ENCODE results near the gene HSD17B2.

The HSD17B2 gene

DNA sequence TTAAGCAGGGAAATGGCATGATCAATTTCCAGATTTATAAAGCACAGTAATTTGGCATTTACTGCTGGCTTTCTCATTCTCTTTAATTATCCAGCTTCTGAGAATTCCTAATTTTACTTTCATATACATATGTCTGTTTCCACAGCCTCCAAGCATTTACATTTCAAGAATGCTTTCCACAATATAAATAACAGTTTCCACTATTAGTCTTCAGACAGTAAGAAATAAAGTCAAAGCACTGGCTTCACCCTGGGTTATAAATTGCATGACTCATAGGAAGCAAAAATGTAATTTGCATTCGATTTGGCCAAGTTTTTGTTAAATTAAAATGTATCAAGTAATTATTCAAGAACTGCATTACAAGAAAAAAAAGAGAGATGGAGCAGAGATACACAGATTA, 81.5 kb downstream of the HSD17B2 start:
- no peaks in the 10 kb centered on the region for H3K4me1 ChIP-seq
- no peaks in the 10 kb centered on the region for H3K36me3 ChIP-seq
- H3K9me3 ChIP-seq, result no peaks in the 10 kb centered on the region
- H3K27me3 ChIP-seq, result no peaks in the 10 kb centered on the region
- DNase-seq, result no peak
- no peak overlapping the region for H3K4me3 ChIP-seq
- no peak overlapping the region for H3K27ac ChIP-seq
- TF ChIP-seq, protein P1, sequence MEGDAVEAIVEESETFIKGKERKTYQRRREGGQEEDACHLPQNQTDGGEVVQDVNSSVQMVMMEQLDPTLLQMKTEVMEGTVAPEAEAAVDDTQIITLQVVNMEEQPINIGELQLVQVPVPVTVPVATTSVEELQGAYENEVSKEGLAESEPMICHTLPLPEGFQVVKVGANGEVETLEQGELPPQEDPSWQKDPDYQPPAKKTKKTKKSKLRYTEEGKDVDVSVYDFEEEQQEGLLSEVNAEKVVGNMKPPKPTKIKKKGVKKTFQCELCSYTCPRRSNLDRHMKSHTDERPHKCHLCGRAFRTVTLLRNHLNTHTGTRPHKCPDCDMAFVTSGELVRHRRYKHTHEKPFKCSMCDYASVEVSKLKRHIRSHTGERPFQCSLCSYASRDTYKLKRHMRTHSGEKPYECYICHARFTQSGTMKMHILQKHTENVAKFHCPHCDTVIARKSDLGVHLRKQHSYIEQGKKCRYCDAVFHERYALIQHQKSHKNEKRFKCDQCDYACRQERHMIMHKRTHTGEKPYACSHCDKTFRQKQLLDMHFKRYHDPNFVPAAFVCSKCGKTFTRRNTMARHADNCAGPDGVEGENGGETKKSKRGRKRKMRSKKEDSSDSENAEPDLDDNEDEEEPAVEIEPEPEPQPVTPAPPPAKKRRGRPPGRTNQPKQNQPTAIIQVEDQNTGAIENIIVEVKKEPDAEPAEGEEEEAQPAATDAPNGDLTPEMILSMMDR (IDR thresholded peaks at IDR 0.05), result no peak
- intact Hi-C loops (cut with DNase I; ENCODE audit: low total_unique reads), result no loop called here

DNA sequence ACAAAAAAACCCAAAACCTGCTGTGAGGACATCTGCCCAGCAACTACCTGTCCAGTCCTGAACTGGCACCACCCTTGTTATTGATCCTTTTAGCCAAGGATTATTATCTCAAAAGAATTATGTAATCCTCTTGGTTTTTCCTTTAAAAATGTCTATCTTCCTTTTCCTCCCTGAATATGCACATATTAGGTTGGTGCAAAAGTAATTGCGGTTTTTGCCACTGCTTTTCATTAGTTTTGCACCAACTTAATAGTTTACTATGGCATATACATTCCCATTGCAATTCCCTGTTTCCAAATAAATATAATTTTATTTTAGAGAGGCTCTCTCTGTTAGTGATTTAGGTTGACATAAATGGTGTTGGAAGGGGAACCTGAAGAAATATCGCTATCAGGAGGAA, 83.7 kb downstream of the HSD17B2 start:
- Histone ChIP-seq H3K4me1 (no peaks in the 10 kb centered on the region), H3K27me3 (no peaks in the 10 kb centered on the region), H3K27ac (no peak overlapping the region), H3K9me3 (no peaks in the 10 kb centered on the region), H3K36me3 (no peaks in the 10 kb centered on the region), H3K4me3 (no peak overlapping the region)
- TF ChIP-seq, protein P1 (IDR thresholded peaks at IDR 0.05), result no peak
- intact Hi-C loops (cut with DNase I; ENCODE audit: low total_unique reads), result no loop called here
- DNase-seq, result no peak

DNA sequence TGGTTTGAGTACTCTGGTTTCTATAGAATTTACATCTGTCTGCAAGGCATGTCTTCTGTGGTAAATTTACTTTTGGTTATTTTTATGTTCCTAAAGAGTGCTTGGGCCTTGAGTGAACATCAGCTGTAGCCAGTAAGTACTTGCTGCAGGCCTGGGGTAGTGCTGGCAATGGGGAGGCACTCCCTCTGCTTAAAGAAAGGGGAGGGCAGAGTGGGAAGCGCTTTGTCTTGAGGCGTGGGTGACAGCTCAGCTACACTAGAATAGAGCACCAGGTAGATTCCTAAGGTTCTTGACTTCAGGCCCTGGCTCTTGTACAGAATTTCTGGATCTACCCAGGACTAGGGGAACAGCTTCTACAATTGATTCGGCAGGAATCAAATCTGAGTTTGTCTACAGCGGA, 84.4 kb downstream of the HSD17B2 start:
- no peaks in the 10 kb centered on the region for H3K27me3 ChIP-seq
- intact Hi-C loops (cut with DNase I; ENCODE audit: low total_unique reads), result no loop called here
- H3K36me3 ChIP-seq, result no peaks in the 10 kb centered on the region
- TF ChIP-seq, protein P1 (IDR thresholded peaks at IDR 0.05), result no peak
- DNase-seq, result no peak
- no peaks in the 10 kb centered on the region for H3K9me3 ChIP-seq
- no peak overlapping the region for H3K27ac ChIP-seq
- H3K4me1 ChIP-seq, result no peaks in the 10 kb centered on the region
- no peak overlapping the region for H3K4me3 ChIP-seq

DNA sequence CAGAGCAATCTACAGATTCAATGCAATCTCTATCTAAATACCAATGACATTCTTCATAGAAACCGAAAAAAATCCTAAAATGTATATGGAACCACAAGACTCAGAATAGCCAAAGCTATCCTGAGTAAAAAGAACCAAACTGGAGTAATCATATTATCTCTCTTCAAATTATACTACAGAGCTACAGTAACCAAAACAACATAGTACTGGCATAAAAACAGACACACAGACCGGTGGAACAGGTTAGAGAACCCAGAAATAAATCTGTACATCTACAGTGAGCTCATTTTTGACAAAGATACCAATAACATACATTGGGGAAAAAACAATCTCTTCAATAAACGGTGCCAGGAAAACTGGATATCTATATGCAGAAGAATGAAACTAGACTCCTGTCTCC, 89.6 kb downstream of the HSD17B2 start:
- Histone ChIP-seq H3K27ac (no peak overlapping the region), H3K9me3 (peaks cover 0 to 15% (median 15%) of the 10 kb centered on the region in 3 donors), H3K4me1 (no peaks in the 10 kb centered on the region), H3K36me3 (no peaks in the 10 kb centered on the region), H3K27me3 (no peaks in the 10 kb centered on the region), H3K4me3 (no peak overlapping the region)
- intact Hi-C loops (cut with DNase I; ENCODE audit: low total_unique reads), result no loop called here
- TF ChIP-seq, protein P1 (IDR thresholded peaks at IDR 0.05), result no peak
- DNase-seq, result no peak

DNA sequence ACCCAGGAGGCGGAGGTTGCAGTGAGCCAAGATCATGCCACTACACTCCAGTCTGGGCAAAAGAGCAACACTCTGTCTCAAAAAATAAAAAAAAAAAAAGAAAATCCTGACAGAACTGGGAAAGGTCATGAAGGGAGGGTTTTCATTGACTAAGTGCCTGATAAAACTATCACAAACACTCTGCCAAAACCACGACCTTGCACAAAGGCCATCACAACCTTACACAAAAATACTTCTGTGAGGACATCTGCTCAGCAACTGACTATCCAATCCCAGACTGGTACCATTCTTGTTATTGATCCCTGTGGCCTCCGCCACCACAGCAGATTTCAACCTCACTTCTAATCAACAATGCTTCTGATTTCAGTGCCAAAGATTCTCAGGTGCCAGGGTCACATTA, 94.8 kb downstream of the HSD17B2 start:
- Histone ChIP-seq H3K4me3 (no peak overlapping the region), H3K27me3 (no peaks in the 10 kb centered on the region), H3K4me1 (no peaks in the 10 kb centered on the region), H3K36me3 (no peaks in the 10 kb centered on the region), H3K27ac (no peak overlapping the region), H3K9me3 (peaks cover 0 to 15% (median 11%) of the 10 kb centered on the region in 3 donors)
- intact Hi-C loops (cut with DNase I; ENCODE audit: low total_unique reads), result no loop called here
- TF ChIP-seq, protein P1 (IDR thresholded peaks at IDR 0.05), result no peak
- no peak for DNase-seq

DNA sequence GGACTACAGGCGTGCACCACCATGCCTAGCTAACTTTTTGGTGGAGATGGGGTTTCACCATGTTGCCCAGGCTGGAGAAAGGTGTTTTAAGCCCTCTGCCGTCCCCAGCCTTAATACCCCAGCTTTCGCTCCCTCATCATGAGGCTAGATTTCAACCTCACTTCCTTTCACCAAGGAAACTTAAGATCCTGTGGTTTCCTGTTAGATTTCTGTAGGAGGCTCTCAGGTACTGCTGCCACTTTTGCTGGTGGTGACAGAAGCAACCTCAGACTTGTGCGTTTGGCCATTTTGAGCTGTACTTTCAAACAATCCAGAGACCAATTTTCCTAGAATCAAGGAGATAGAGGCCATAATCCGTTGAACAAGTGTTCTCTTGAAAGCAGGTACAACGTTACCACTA, 98.7 kb downstream of the HSD17B2 start:
- H3K4me3 ChIP-seq, result no peak overlapping the region
- peaks cover 0 to 2% (median 0%) of the 10 kb centered on the region in 3 donors for H3K36me3 ChIP-seq
- H3K9me3 ChIP-seq, result peaks cover 0 to 7% (median 0%) of the 10 kb centered on the region in 3 donors
- H3K4me1 ChIP-seq, result no peaks in the 10 kb centered on the region
- DNase-seq, result no peak
- intact Hi-C loops (cut with DNase I; ENCODE audit: low total_unique reads), result no loop called here
- H3K27ac ChIP-seq, result no peak overlapping the region
- TF ChIP-seq, protein P1 (IDR thresholded peaks at IDR 0.05), result no peak
- no peaks in the 10 kb centered on the region for H3K27me3 ChIP-seq

Measured in tibial artery (tissue), 4 donors.